Activated CD8-positive, alpha-beta T cell treated with anti-CD3 and anti-CD28 coated beads, Interleukin-2, amount 10 ng/mL, durations not matched to agents 7 days and 5 days (primary cell): Measurements from ENCODE around the gene YPEL4. TPM values are rescaled to one million over a fixed set of nuclear protein-coding genes. Genes with fewer than 3 reads are reported as not detected.

Experiments
- ATAC-seq: fragments of 150-1000 bp; cut with Tn5 transposase; one replicate; pipeline ENCODE4 v1.10.0; 2021; ENCODE audit warnings: moderate library complexity
- CTCF ChIA-PET: fragments of 350-600 bp; sonication (Branson Sonifier 250); formaldehyde crosslinking; loops from one replicate; lab custom pipeline; 2021; ENCODE audit warnings: antibody characterized with exemption; lab: Charles Lee
- POLR2A ChIA-PET: fragments of 350-600 bp; sonication (Branson Sonifier 250); formaldehyde crosslinking; loops from one replicate; lab custom pipeline; 2021; ENCODE audit warnings: antibody characterized with exemption; lab: Charles Lee
- DNase-seq: peaks from one replicate; pipeline ENCODE4 v3.0.0-alpha.2; 2020
- H3K27ac Mint-ChIP-seq: one replicate; pipeline ENCODE4 v1.8.0; 2021; ENCODE audit warnings: mild to moderate bottlenecking, mixed read lengths
- H3K27me3 Mint-ChIP-seq: one replicate; pipeline ENCODE4 v1.8.0; 2021; ENCODE audit warnings: low read depth, mixed read lengths
- H3K36me3 Mint-ChIP-seq: one replicate; pipeline ENCODE4 v1.8.0; 2021; ENCODE audit warnings: low read depth, mixed read lengths
- H3K4me1 Mint-ChIP-seq: one replicate; pipeline ENCODE4 v1.8.0; 2021; ENCODE audit warnings: low read depth, mixed read lengths
- H3K4me3 Mint-ChIP-seq: one replicate; pipeline ENCODE4 v1.8.0; 2021; ENCODE audit warnings: mild to moderate bottlenecking, mixed read lengths
- H3K9me3 Mint-ChIP-seq: one replicate; pipeline ENCODE4 v1.8.0; 2022; ENCODE audit warnings: mixed read lengths; ENCODE audit not compliant: insufficient read depth
- total RNA-seq, 2 experiments: library from RNA; stranded (reverse); gene quantifications; one replicate each; pipeline ENCODE4 v1.2.3, GENCODE V29; 2021

The YPEL4 gene
- total RNA-seq, 2 experiments from 2014 or later: 0.11 to 0.13 TPM

GRCh38 chr11:57641011-57641807 is 8.5 kb downstream of the YPEL4 start:
- ChIA-PET POLR2A (interaction anchor here (0.7 to 5.0 kb wide), 5 partner anchors 70 to 147 kb away, joined by 3 to 34 read pairs (median 4); partner anchors contain the start of gene UBE2L6), CTCF (interaction anchor here (0.6 to 16.2 kb wide), 37 partner anchors 8 to 304 kb away, joined by 3 to 421 read pairs (median 5); partner anchors contain the start of genes RTN4RL2, SLC43A1, TIMM10 and UBE2L6)
- Mint-ChIP-seq H3K27me3 (peaks cover 26% of the 10 kb centered on the region), H3K4me3 (no peak overlapping the region), H3K4me1 (peaks cover 39% of the 10 kb centered on the region), H3K27ac (no peak overlapping the region), H3K9me3 (no peaks in the 10 kb centered on the region), H3K36me3 (no peaks in the 10 kb centered on the region)
- peak; percentile 50 for DNase-seq
- ATAC-seq: no peak

GRCh38 chr11:57640068-57640800 is 9.5 kb downstream of the YPEL4 start:
- DNase-seq: no peak
- POLR2A ChIA-PET: interaction anchor here (0.8 to 5.0 kb wide), 6 partner anchors 8 to 161 kb away, joined by 3 to 34 read pairs (median 4); partner anchors contain the start of gene UBE2L6
- Mint-ChIP-seq H3K36me3 (no peaks in the 10 kb centered on the region), H3K27me3 (peaks cover 19% of the 10 kb centered on the region), H3K4me3 (peak overlapping the region; percentile 77), H3K27ac (no peak overlapping the region), H3K9me3 (no peaks in the 10 kb centered on the region), H3K4me1 (peaks cover 33% of the 10 kb centered on the region)
- no peak for ATAC-seq
- CTCF ChIA-PET: interaction anchor here (0.7 to 16.2 kb wide), 30 partner anchors 8 to 303 kb away, joined by 3 to 421 read pairs (median 5); partner anchors contain the start of genes RTN4RL2, TIMM10, UBE2L6 and YPEL4

- H3K9me3 Mint-ChIP-seq: no peaks in the 10 kb centered on the region
- ChIA-PET POLR2A (interaction anchor here (0.8 to 5.0 kb wide), 5 partner anchors 9 to 162 kb away, joined by 3 to 34 read pairs (median 4); partner anchors contain the start of gene UBE2L6), CTCF (interaction anchor here (0.9 to 16.2 kb wide), 19 partner anchors 8 to 294 kb away, joined by 3 to 421 read pairs (median 5); partner anchors contain the start of genes RTN4RL2, TIMM10, UBE2L6 and YPEL4)
- DNase-seq (no peak), ATAC-seq (peak; percentile 41)
- H3K27ac Mint-ChIP-seq: no peak overlapping the region
- H3K36me3 Mint-ChIP-seq: no peaks in the 10 kb centered on the region
- peaks cover 28% of the 10 kb centered on the region for H3K4me1 Mint-ChIP-seq
- peaks cover 22% of the 10 kb centered on the region for H3K27me3 Mint-ChIP-seq
- peak overlapping the region; percentile 77 for H3K4me3 Mint-ChIP-seq
Observed at GRCh38 chr11:57639321-57640067, 10.2 kb downstream of the YPEL4 start.

- H3K27ac Mint-ChIP-seq: peak overlapping the region; percentile 77
- POLR2A ChIA-PET: interaction anchor here (1.3 to 5.0 kb wide), 3 partner anchors 10 to 162 kb away, joined by 3 to 34 read pairs (median 5); partner anchors contain the start of gene UBE2L6
- DNase-seq: no peak
Observed at GRCh38 chr11:57638811-57639320, 10.8 kb downstream of the YPEL4 start.

GRCh38 chr11:57638005-57638781 is 11.5 kb downstream of the YPEL4 start:
- ChIA-PET POLR2A (interaction anchor here (5.0 kb wide), 1 partner anchor 70 kb away, joined by 34 read pairs; the partner anchor contains the start of gene UBE2L6), CTCF (interaction anchor here (1.2 to 16.2 kb wide), 7 partner anchors 8 to 180 kb away, joined by 3 to 421 read pairs (median 6); partner anchors contain the start of genes RTN4RL2, TIMM10 and UBE2L6)
- peaks cover 24% of the 10 kb centered on the region for H3K27me3 Mint-ChIP-seq
- H3K4me3 Mint-ChIP-seq: peak overlapping the region; percentile 77
- no peak for DNase-seq
- H3K4me1 Mint-ChIP-seq: peaks cover 27% of the 10 kb centered on the region
- no peaks in the 10 kb centered on the region for H3K36me3 Mint-ChIP-seq
- H3K27ac Mint-ChIP-seq: peak overlapping the region; percentile 77
- ATAC-seq: peak; percentile 49
- no peaks in the 10 kb centered on the region for H3K9me3 Mint-ChIP-seq

More at GRCh38 chr11:57638811-57639320, 10.8 kb downstream of the YPEL4 start:
- ATAC-seq: peak; percentile 31
- CTCF ChIA-PET: interaction anchor here (1.0 to 16.2 kb wide), 9 partner anchors 8 to 181 kb away, joined by 3 to 421 read pairs (median 4); partner anchors contain the start of genes RTN4RL2, TIMM10 and UBE2L6
- Mint-ChIP-seq H3K9me3 (no peaks in the 10 kb centered on the region), H3K4me1 (peaks cover 27% of the 10 kb centered on the region), H3K27me3 (peaks cover 28% of the 10 kb centered on the region), H3K36me3 (no peaks in the 10 kb centered on the region), H3K4me3 (peak overlapping the region; percentile 77)

GRCh38 chr11:57637626-57638004 is 12.1 kb downstream of the YPEL4 start:
- H3K36me3 Mint-ChIP-seq: no peaks in the 10 kb centered on the region
- H3K27ac Mint-ChIP-seq: peak overlapping the region; percentile 77
- ChIA-PET POLR2A (interaction anchor here (5.0 kb wide), 1 partner anchor 70 kb away, joined by 34 read pairs; the partner anchor contains the start of gene UBE2L6), CTCF (interaction anchor here (16.2 kb wide), 1 partner anchor 66 kb away, joined by 421 read pairs; the partner anchor contains the start of gene UBE2L6)
- H3K9me3 Mint-ChIP-seq: no peaks in the 10 kb centered on the region
- H3K4me1 Mint-ChIP-seq: peaks cover 27% of the 10 kb centered on the region
- ATAC-seq: no peak
- no peak for DNase-seq
- peaks cover 21% of the 10 kb centered on the region for H3K27me3 Mint-ChIP-seq
- H3K4me3 Mint-ChIP-seq: peak overlapping the region; percentile 77

GRCh38 chr11:57635246-57635645 is 14.5 kb downstream of the YPEL4 start:
- Mint-ChIP-seq H3K9me3 (no peaks in the 10 kb centered on the region), H3K27me3 (peaks cover 30% of the 10 kb centered on the region)

GRCh38 chr11:57634311-57634710 is 15.4 kb downstream of the YPEL4 start:
- H3K4me3 Mint-ChIP-seq: no peak overlapping the region
- CTCF ChIA-PET: interaction anchor here (0.9 to 16.2 kb wide), 3 partner anchors 8 to 63 kb away, joined by 4 to 421 read pairs (median 6); partner anchors contain the start of gene UBE2L6

More at GRCh38 chr11:57635246-57635645, 14.5 kb downstream of the YPEL4 start:
- CTCF ChIA-PET: interaction anchor here (0.9 to 16.2 kb wide), 3 partner anchors 9 to 154 kb away, joined by 5 to 421 read pairs (median 6); partner anchors contain the start of gene UBE2L6
- POLR2A ChIA-PET: no interaction called here
- DNase-seq (no peak), ATAC-seq (no peak)
- Mint-ChIP-seq H3K36me3 (no peaks in the 10 kb centered on the region), H3K27ac (no peak overlapping the region), H3K4me3 (no peak overlapping the region), H3K4me1 (peaks cover 19% of the 10 kb centered on the region)

GRCh38 chr11:57633394-57634070 is 16.2 kb downstream of the YPEL4 start:
- H3K9me3 Mint-ChIP-seq: no peaks in the 10 kb centered on the region
- POLR2A ChIA-PET: no interaction called here
- no peak overlapping the region for H3K4me3 Mint-ChIP-seq
- peaks cover 37% of the 10 kb centered on the region for H3K27me3 Mint-ChIP-seq
- DNase-seq (no peak), ATAC-seq (no peak)
- CTCF ChIA-PET: interaction anchor here (0.9 to 16.2 kb wide), 3 partner anchors 9 to 62 kb away, joined by 4 to 421 read pairs (median 6); partner anchors contain the start of gene UBE2L6
- H3K36me3 Mint-ChIP-seq: no peaks in the 10 kb centered on the region
- no peak overlapping the region for H3K27ac Mint-ChIP-seq
- peaks cover 4% of the 10 kb centered on the region for H3K4me1 Mint-ChIP-seq

More at GRCh38 chr11:57634311-57634710, 15.4 kb downstream of the YPEL4 start:
- no peak for ATAC-seq
- no peak overlapping the region for H3K27ac Mint-ChIP-seq
- H3K27me3 Mint-ChIP-seq: peaks cover 33% of the 10 kb centered on the region
- no peak for DNase-seq
- H3K36me3 Mint-ChIP-seq: no peaks in the 10 kb centered on the region
- H3K9me3 Mint-ChIP-seq: no peaks in the 10 kb centered on the region
- peaks cover 12% of the 10 kb centered on the region for H3K4me1 Mint-ChIP-seq
- POLR2A ChIA-PET: no interaction called here
